ENCODE data around the gene SPOCK1. TPM values are rescaled to one million over a fixed set of nuclear protein-coding genes. Genes with fewer than 3 reads are reported as not detected.

Gene SPOCK1
- total and polyA plus RNA-seq, 4 donors, result 0.48 to 4.5 (median 0.69) TPM

DNA sequence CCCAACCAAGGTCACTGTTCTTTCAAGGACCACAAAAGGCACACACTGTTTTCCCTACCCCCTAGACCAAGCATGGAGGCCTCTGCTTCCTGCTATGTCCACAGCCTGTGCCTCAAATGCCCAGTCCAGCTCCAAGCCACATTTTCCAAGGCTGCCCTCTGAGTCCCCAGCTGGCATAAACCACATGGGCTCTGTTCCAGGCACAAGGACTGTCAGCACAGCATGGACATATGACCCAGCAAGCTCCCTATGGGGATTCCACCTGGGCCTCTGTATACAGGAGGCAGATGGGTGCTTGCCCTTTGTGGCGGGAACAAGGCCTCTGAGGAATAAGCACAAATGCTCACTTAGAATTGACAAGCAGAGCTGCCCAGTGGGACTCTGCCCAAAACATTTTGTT lies 115.2 kb downstream of the SPOCK1 start:
- H3K27ac ChIP-seq (ENCODE audit: low read depth in 1 of 2, low read length in 1 of 2), result no peak overlapping the region
- H3K27me3 ChIP-seq (ENCODE audit: control insufficient read depth in 3 of 3, insufficient read depth in 3 of 3, low read length in 2 of 3), result peaks cover 0 to under 1% (median 0%) of the 10 kb centered on the region in 3 donors
- H3K9ac ChIP-seq (ENCODE audit: insufficient read depth in 1 of 2, low read length in 2 of 2), result no peak overlapping the region
- WGBS, 2 donors, result 86 to 92% methylated on average over 1 of the region's 1 CpG
- no peaks in the 10 kb centered on the region for H3K36me3 ChIP-seq (ENCODE audit: control insufficient read depth in 4 of 4, insufficient read depth in 4 of 4, low read length in 4 of 4)
- H3K9me3 ChIP-seq (ENCODE audit: control insufficient read depth in 4 of 4, insufficient read depth in 3 of 4, low read length in 3 of 4), result peaks cover 0 to 14% (median 0%) of the 10 kb centered on the region in 4 donors
- no peaks in the 10 kb centered on the region for H3K4me1 ChIP-seq (ENCODE audit: control insufficient read depth in 5 of 5, insufficient read depth in 5 of 5, low read length in 5 of 5)
- no peak overlapping the region for H3K4me3 ChIP-seq
- ATAC-seq (ENCODE audit: insufficient read depth, low FRiP score) (no peak), DNase-seq (no peak)
- TF ChIP-seq, protein P1, sequence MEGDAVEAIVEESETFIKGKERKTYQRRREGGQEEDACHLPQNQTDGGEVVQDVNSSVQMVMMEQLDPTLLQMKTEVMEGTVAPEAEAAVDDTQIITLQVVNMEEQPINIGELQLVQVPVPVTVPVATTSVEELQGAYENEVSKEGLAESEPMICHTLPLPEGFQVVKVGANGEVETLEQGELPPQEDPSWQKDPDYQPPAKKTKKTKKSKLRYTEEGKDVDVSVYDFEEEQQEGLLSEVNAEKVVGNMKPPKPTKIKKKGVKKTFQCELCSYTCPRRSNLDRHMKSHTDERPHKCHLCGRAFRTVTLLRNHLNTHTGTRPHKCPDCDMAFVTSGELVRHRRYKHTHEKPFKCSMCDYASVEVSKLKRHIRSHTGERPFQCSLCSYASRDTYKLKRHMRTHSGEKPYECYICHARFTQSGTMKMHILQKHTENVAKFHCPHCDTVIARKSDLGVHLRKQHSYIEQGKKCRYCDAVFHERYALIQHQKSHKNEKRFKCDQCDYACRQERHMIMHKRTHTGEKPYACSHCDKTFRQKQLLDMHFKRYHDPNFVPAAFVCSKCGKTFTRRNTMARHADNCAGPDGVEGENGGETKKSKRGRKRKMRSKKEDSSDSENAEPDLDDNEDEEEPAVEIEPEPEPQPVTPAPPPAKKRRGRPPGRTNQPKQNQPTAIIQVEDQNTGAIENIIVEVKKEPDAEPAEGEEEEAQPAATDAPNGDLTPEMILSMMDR (IDR thresholded peaks at IDR 0.05; ENCODE audit: control extremely low read depth, extremely low read depth), result no peak

DNA sequence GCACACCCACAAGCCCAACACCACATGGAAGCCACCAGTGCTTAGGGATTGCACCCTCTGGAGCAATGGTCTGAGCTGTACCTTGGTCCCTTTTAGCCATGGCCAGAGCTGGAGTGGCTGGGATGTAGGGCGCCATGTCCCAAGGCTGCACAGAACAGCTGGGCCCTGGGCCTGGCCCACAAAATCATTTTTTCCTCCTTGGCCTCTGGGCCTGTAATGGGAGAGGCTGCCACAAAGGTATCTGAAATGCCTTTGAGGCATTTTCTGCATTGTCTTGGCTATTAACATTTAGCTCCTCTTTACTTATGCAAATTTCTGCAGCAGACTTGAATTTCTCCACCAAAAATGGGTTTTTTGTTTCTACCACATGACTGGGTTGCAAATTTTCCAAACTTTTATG lies 117.6 kb downstream of the SPOCK1 start:
- TF ChIP-seq, protein P1 (IDR thresholded peaks at IDR 0.05; ENCODE audit: control extremely low read depth, extremely low read depth), result no peak
- H3K27ac ChIP-seq (ENCODE audit: low read depth in 1 of 2, low read length in 1 of 2), result no peak overlapping the region
- no peak overlapping the region for H3K4me3 ChIP-seq
- H3K9me3 ChIP-seq (ENCODE audit: control insufficient read depth in 4 of 4, insufficient read depth in 3 of 4, low read length in 3 of 4), result peaks cover 0 to 14% (median 0%) of the 10 kb centered on the region in 4 donors
- no peak overlapping the region for H3K9ac ChIP-seq (ENCODE audit: insufficient read depth in 1 of 2, low read length in 2 of 2)
- H3K36me3 ChIP-seq (ENCODE audit: control insufficient read depth in 4 of 4, insufficient read depth in 4 of 4, low read length in 4 of 4), result no peaks in the 10 kb centered on the region
- WGBS, 2 donors, result 92 to 98% methylated on average over 1 of the region's 1 CpG
- ATAC-seq (ENCODE audit: insufficient read depth, low FRiP score), result no peak
- H3K4me1 ChIP-seq (ENCODE audit: control insufficient read depth in 5 of 5, insufficient read depth in 5 of 5, low read length in 5 of 5), result no peaks in the 10 kb centered on the region
- H3K27me3 ChIP-seq (ENCODE audit: control insufficient read depth in 3 of 3, insufficient read depth in 3 of 3, low read length in 2 of 3), result peaks cover 0 to 5% (median 0%) of the 10 kb centered on the region in 3 donors
- no peak for DNase-seq

DNA sequence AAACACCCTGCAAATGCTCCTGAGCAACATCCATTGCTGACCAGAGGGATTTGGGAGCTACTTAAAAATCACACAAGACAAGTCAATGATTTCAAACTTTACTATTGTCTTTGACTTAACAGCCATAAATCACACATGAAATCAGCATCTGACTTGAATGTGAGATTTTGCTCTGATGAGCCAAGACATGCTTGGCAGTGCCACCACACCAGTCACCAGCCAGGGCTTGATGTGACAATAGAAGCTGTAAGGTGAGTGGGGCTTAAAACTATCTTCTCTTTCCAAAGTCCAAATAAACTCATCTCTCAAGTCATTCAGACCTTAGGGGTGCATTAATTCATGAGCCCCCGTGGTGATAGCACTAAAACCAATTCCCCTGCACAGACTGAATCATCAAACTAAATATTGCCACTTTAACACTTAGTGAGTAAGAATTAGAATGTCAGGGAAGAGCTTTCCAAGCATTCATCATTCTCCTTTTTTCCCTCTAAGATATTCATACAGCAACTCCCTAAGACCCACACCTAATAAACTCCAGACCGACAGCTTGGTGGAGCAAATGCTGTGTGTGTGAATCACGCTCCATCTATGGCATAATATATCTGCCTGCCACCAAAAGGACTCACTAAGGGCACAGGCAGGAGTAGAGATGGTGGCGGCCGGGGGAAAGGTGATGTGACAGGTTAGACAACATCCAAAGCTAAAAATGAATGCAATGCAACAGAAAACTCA lies 119.4 kb downstream of the SPOCK1 start:
- no peaks in the 10 kb centered on the region for H3K36me3 ChIP-seq (ENCODE audit: control insufficient read depth in 4 of 4, insufficient read depth in 4 of 4, low read length in 4 of 4)
- WGBS, 2 donors, result 82 to 89% methylated on average over 5 of the region's 5 CpGs
- no peaks in the 10 kb centered on the region for H3K4me1 ChIP-seq (ENCODE audit: control insufficient read depth in 5 of 5, insufficient read depth in 5 of 5, low read length in 5 of 5)
- no peak for ATAC-seq (ENCODE audit: insufficient read depth, low FRiP score)
- DNase-seq, result no peak
- H3K9me3 ChIP-seq (ENCODE audit: control insufficient read depth in 4 of 4, insufficient read depth in 3 of 4, low read length in 3 of 4), result peaks cover 0 to 14% (median 0%) of the 10 kb centered on the region in 4 donors
- TF ChIP-seq, protein P1 (IDR thresholded peaks at IDR 0.05; ENCODE audit: control extremely low read depth, extremely low read depth), result no peak
- no peak overlapping the region for H3K4me3 ChIP-seq
- H3K9ac ChIP-seq (ENCODE audit: insufficient read depth in 1 of 2, low read length in 2 of 2), result no peak overlapping the region
- peaks cover 0 to 5% (median 0%) of the 10 kb centered on the region in 3 donors for H3K27me3 ChIP-seq (ENCODE audit: control insufficient read depth in 3 of 3, insufficient read depth in 3 of 3, low read length in 2 of 3)
- H3K27ac ChIP-seq (ENCODE audit: low read depth in 1 of 2, low read length in 1 of 2), result no peak overlapping the region
